Measurements from ENCODE around the gene CELSR3.

CELSR3 gene, protein sequence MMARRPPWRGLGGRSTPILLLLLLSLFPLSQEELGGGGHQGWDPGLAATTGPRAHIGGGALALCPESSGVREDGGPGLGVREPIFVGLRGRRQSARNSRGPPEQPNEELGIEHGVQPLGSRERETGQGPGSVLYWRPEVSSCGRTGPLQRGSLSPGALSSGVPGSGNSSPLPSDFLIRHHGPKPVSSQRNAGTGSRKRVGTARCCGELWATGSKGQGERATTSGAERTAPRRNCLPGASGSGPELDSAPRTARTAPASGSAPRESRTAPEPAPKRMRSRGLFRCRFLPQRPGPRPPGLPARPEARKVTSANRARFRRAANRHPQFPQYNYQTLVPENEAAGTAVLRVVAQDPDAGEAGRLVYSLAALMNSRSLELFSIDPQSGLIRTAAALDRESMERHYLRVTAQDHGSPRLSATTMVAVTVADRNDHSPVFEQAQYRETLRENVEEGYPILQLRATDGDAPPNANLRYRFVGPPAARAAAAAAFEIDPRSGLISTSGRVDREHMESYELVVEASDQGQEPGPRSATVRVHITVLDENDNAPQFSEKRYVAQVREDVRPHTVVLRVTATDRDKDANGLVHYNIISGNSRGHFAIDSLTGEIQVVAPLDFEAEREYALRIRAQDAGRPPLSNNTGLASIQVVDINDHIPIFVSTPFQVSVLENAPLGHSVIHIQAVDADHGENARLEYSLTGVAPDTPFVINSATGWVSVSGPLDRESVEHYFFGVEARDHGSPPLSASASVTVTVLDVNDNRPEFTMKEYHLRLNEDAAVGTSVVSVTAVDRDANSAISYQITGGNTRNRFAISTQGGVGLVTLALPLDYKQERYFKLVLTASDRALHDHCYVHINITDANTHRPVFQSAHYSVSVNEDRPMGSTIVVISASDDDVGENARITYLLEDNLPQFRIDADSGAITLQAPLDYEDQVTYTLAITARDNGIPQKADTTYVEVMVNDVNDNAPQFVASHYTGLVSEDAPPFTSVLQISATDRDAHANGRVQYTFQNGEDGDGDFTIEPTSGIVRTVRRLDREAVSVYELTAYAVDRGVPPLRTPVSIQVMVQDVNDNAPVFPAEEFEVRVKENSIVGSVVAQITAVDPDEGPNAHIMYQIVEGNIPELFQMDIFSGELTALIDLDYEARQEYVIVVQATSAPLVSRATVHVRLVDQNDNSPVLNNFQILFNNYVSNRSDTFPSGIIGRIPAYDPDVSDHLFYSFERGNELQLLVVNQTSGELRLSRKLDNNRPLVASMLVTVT (N-terminal part only)

DNA sequence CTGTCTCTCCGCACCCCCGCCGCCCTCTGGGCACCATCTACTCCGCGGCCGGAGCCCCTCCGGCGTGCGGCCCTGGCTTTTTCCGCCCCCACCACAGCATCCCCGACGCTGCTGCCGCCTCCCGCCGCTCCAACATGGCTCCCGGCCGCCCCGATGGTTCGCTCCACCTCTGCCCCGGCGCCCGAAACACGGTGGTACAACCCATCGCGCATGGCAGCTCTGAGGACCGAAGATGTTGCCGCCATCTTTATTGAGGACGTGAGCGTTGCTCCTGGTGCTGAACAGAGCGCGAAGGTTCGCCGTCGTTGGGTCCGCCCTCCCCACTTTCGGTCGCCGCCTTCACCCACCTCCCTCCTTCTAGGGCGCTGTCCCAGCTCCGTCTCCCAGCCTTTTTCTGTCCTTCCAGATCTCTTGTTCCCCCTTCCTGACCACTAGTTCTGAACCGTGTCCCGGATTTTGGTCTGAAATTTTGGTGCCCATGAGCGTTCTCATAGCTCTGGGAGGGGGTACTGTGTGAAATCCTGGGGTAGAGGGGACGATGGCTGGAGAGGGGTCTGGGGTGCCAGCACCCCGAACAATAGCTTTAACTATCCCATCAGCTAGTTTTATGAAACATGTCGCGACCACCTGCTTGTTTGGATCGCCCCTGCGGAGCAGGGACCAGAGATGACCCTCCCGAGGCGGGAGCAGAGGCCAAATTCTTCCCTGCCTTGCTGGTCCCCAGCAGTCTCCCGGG is at the start of gene CELSR3:
Gene CELSR3, minus strand, starts transcription at position 134 of the 736 bp plus-strand sequence. CDS start 252 bp downstream, outside the sequence.
- DNase-seq = no peak

DNA sequence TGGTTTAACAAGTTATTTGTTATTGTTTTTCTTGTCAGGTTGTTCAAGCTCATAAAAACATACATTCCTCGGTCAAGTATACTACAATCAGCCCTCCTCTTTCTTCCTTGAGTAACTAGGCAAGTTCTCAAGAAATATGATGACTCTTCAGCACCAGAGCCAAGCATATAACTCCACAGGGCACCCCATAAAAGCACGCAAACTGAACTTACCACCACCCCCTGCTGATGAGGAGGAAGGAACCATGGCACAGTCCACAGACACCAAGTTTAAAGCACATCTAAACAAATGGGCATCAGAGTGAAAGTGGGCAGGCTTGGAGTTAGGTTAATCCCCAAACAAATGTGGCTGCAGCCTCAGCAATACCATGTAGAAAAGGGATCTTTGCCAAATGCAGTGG is 49.0 kb upstream of the CELSR3 start:
- DNase-seq = no peak

DNA sequence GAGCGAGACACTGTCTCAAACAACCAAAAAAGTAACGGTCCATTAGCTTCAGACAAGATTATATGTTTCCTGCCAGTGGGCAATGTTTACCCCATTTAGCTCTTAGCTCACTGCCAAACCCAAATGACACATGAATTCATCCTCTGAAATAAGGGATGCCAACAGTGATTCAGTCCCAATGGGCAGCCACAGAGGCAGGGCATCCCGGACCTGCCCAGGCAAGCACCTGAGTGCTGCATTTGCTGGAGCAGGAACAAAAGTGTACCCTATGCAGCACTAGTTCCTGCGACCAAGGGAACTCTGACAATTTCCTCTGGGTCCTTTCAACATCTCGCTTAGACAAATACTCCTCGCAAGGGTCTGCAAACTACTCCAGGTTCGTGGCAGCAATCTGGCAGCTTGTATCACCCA is 46.4 kb upstream of the CELSR3 start:
- no peak for DNase-seq

DNA sequence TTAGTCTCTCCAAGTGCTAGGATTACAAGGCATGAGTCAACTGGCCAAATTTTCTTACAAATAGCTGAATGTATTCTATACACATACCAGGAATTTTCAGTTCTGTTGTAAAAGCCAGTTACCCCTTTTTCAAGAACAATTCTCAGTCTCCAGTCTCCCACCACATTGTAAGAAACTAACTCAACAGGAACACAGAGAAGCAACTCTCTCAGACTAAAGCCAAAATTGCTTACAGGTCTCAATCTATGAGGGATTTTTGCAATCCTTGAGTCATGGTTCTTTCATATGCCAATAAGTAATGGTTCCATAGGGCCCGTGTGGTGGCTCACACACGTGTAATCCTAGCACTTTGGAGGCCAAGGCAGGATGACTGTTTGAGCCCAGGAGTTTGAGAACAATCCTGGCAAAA is 45.8 kb upstream of the CELSR3 start:
- no peak for DNase-seq

- no peak for DNase-seq
Measured at GRCh38 chr3:48707157-48707556, 44.5 kb upstream of the CELSR3 start.

- DNase-seq = no peak
Measured at GRCh38 chr3:48702320-48702920, 39.7 kb upstream of the CELSR3 start.

GRCh38 chr3:48700731-48701405 is 38.2 kb upstream of the CELSR3 start:
- DNase-seq = no peak

DNA sequence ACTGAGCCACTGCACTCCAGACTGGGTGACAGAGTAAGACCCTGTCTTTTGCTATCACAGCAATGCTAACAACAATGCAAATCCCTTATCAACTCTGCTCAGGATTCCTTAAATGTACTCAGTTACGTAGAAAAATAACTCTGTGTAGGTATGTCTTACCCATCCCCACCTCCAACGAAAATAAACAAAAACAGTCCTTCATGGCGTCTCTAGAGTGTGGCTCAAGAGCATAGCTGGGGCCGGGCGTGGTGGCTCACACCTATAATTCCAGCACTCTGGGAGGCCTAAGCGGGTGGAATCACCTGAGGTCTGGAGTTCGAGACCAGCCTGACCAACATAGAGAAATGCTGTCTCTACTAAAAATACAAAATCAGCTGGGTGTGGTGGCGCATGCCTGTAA is 36.2 kb upstream of the CELSR3 start:
- no peak for DNase-seq

DNA sequence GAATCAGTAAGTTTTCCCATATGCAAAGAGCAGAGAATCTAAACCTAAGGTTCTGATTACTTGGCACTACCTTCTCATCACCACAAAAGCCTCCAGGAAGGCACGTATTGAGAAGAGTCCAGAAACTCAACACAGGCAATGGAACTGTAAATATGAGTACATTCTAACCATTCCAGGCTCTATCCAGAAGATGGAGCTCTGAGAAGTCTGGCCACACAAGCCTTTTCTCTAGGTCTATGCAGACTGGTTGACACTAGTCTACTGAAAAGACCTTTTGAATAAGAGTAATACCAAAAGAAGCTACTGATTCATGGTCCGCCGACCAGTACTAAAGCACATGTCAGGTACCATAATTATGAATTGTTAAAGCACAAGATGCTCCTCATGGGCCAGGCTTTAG is 35.3 kb upstream of the CELSR3 start:
- no peak for DNase-seq

DNA sequence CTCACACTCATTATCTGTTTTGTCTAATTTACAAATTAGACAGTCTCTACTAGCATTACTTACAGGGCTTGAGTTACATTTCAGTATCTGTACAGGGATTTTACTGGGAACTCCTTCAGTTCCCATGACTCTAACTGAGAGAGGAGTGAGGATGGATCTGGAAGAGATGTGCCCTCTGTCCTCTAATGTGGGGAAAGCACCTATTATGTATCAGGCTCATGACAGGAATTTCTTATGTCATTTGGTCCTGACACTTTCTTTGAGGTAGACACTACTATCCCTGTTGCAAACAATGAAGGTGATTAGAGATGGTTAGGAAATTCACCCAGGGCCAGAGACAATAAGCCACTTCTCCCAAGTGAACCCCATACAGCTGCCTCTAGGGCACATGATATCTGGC is 33.9 kb upstream of the CELSR3 start:
- no peak for DNase-seq

DNA sequence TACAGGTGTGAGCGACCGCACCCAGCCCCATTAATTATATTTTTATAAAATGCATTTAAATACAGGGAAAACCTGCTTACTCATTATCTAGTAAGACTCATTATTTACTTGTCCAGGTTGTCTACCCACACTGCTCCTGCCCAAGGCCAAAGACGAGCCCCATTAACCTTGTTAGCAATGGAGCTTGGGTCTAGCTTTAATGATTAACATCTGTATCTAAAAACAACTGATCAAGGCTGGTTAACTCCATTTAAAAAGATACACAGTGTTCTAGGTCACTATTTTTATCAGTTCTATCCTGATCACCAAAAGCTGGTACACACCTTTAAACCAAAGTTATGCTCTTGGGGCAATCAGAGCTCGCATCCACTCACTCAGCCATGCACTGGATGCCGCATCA is 33.5 kb upstream of the CELSR3 start:
- no peak for DNase-seq

- no peak for DNase-seq
Measured at GRCh38 chr3:48695393-48695753, 32.7 kb upstream of the CELSR3 start.

DNA sequence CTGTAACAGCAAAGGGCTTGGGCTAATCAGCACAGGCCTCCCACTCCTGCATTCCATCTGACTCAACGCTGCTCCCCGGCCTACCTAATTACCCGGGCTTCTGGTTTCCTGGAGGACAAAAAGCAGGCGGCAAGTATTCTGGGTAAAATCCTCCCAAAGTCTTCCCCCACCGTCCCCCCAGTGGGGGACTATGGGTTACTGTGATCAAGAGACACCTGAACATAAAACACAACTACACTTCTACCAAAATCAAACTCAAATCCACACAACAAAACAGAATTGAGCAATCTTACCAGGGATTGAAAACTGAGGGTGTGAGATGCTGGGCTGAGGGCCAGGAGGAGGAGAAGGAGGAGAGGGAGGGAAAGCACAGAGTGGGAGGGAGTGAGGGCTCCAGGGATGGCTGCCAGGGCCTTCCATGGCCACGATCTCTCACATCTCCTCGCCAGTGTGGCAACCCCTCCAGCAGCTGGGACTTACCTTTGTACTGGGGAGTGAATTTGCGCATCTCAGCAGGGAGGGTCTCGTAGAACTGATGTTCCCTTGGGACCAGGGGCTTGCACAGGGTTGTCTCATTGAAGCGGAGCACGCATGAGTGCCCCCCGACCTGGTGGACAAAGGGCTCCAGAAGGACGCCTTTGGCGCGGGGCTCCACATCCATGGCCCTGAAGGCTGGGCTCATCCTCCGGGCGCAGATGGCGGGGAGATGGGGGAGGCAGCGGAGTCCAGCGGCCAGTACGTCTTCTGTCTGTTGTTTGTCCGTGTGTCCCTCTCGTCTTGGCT is 32.1 kb upstream of the CELSR3 start:
- DNase-seq = no peak

GRCh38 chr3:48693826-48694225 is 31.1 kb upstream of the CELSR3 start:
- no peak for DNase-seq

- no peak for DNase-seq
Measured at GRCh38 chr3:48692551-48692950, 29.9 kb upstream of the CELSR3 start.

- no peak for DNase-seq
Measured at GRCh38 chr3:48690846-48691458, 28.3 kb upstream of the CELSR3 start.

- DNase-seq = no peak
Measured at GRCh38 chr3:48689384-48689783, 26.7 kb upstream of the CELSR3 start.

- DNase-seq = no peak
Measured at GRCh38 chr3:48688737-48689075, 26.0 kb upstream of the CELSR3 start.

DNA sequence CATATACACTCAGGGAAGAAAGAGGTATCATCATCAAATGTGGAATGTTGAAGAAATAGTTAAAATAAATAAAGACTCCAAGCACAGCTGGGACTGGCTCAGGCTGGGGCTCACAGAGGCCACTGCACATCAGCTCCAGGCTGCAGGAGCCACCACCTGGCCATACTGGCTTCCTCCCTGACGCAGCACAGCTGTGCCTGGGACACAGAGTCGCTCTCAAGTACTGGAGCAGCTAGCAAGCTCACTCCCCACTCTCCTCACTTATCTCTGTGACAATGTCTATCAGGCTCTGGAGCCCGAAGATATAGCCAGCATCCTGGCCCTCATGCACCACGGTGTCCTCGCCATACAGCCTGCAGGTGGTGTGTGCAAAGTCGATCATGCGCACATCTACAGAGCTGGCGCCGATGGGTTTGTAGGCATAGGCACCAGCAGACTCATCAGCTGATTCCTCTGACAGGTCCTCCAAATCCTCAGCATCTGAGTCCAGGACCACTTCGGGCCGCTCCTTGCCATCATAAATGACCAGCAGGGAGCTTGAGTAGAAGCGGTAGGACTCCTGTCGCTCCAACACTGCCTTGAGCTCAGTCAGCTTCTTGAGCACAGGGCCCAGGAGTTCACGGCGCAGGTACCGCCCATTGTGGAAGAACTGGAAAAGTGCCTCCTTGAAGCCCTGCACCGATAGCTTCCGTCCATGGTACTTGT is 25.5 kb upstream of the CELSR3 start:
- no peak for DNase-seq

DNA sequence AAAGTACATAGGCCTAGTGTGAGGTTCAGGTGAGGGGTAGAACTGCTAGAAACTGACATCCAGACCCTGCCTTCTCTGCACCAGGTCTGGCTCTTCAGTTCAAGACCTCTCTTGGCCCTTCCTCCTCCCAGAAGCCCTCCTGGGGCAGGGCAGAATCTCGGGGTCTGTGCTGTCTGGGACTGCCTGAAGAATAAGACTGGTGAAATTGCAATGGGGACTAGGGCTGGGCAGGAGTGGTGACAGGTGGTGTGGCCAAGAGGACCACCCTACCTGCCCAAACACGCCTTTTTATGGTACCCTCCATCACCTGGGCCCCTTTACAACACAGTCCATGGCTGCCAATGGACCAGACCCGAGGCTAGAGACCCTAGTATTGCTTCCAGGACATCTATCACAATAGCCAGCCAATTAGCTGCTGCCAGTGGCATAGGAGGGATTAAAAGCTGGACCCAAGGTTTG is 24.6 kb upstream of the CELSR3 start:
- DNase-seq = no peak

Data from activated CD8-positive, alpha-beta memory T cell treated with anti-CD3 and anti-CD28 coated beads, Interleukin-2, amount 50 U/mL, for 4 hours (primary cell).